CD14-positive monocyte (primary cell): Measurements from ENCODE around the gene TSGA10IP. TPM values are rescaled to one million over a fixed set of nuclear protein-coding genes. Genes with fewer than 3 reads are reported as not detected.

Experiments
- DNase-seq, 3 donors: peaks; one replicate each; pipeline ENCODE4 v3.0.0-alpha.2; 2011 to 2022
- H2AFZ ChIP-seq: 2 replicates; pipeline ENCODE4 v1.6.0; 2012; ENCODE audit warnings: mild to moderate bottlenecking, low read depth, low read length, inconsistent platforms; ENCODE audit not compliant: insufficient read depth, poor library complexity, severe bottlenecking
- H3K27ac ChIP-seq, 2 donors: 1 replicate in 1 of 2; 2 replicates in 1 of 2; pipeline ENCODE4 v1.5.1; 2012 to 2013; ENCODE audit warnings: low read length in 2 of 2, control low read depth in 1 of 2, inconsistent platforms in 1 of 2, low read depth in 1 of 2, mild to moderate bottlenecking in 1 of 2
- H3K27me3 ChIP-seq, 2 donors: one replicate each; pipeline versions ENCODE4 v1.6.0 to v1.6.1; 2011 to 2013; ENCODE audit warnings: low read length in 2 of 2; ENCODE audit not compliant: control insufficient read depth in 2 of 2, insufficient read depth in 2 of 2
- H3K36me3 ChIP-seq, 2 donors: replicated peaks in 1 of 2; 1 replicate in 1 of 2; 2 replicates in 1 of 2; pipeline versions ENCODE4 v1.5.1 to v1.6.1; 2012 to 2013; ENCODE audit warnings: low read length in 2 of 2, control low read depth in 1 of 2, inconsistent platforms in 1 of 2, mild to moderate bottlenecking in 1 of 2; ENCODE audit not compliant: insufficient read depth in 2 of 2, control insufficient read depth in 1 of 2
- H3K4me1 ChIP-seq, 2 donors: 1 replicate in 1 of 2; 2 replicates in 1 of 2; pipeline versions ENCODE4 v1.5.1 to v1.6.1; 2012 to 2013; ENCODE audit warnings: low read length in 2 of 2, control low read depth in 1 of 2, inconsistent platforms in 1 of 2, mild to moderate bottlenecking in 1 of 2, moderate library complexity in 1 of 2; ENCODE audit not compliant: insufficient read depth in 2 of 2, control insufficient read depth in 1 of 2
- H3K4me2 ChIP-seq: replicated peaks from 2 replicates; pipeline ENCODE3; 2012; ENCODE audit warnings: low read length, moderate library complexity, mild to moderate bottlenecking; ENCODE audit not compliant: poor library complexity, severe bottlenecking; ENCODE audit errors: extremely low read depth
- H3K4me3 ChIP-seq, 3 experiments: fragments of 200-600 bp in 1 of 3; sonication (generic) in 1 of 3; replicated peaks in 1 of 3; 1 replicate in 2 of 3; 2 replicates in 1 of 3; pipeline ENCODE4 v1.5.1; 2011 to 2013; ENCODE audit warnings: low read length in 3 of 3, mild to moderate bottlenecking in 3 of 3, control low read depth in 2 of 3, low read depth in 2 of 3, inconsistent platforms in 1 of 3, moderate library complexity in 1 of 3
- H3K79me2 ChIP-seq: 2 replicates; pipeline ENCODE4 v1.6.0; 2012; ENCODE audit warnings: mild to moderate bottlenecking, control low read depth, inconsistent platforms, low read length, moderate library complexity; ENCODE audit not compliant: insufficient read depth
- H3K9ac ChIP-seq: 2 replicates; pipeline ENCODE4 v1.6.0; 2017; ENCODE audit warnings: low read length, mild to moderate bottlenecking; ENCODE audit not compliant: insufficient read depth, poor library complexity, severe bottlenecking
- H3K9me3 ChIP-seq, 2 donors: replicated peaks in 1 of 2; 1 replicate in 1 of 2; 2 replicates in 1 of 2; pipeline versions ENCODE4 v1.5.1 to v1.6.1; 2012 to 2013; ENCODE audit warnings: low read length in 2 of 2, control low read depth in 1 of 2; ENCODE audit not compliant: control insufficient read depth in 1 of 2, insufficient read depth in 1 of 2
- H4K20me1 ChIP-seq: 2 replicates; pipeline ENCODE4 v1.6.0; 2012; ENCODE audit warnings: mild to moderate bottlenecking, low read length, control low read depth, moderate library complexity; ENCODE audit not compliant: insufficient read depth
- H3K27ac Mint-ChIP-seq, 7 donors: one replicate each; pipeline ENCODE4 v1.8.0; 2020; ENCODE audit warnings: mild to moderate bottlenecking in 7 of 7, mixed read lengths in 7 of 7, moderate library complexity in 6 of 7, inconsistent platforms in 2 of 7
- H3K27me3 Mint-ChIP-seq, 3 donors: one replicate each; pipeline ENCODE4 v1.8.0; 2021 to 2022; ENCODE audit warnings: low read depth in 3 of 3, mild to moderate bottlenecking in 3 of 3, mixed read lengths in 3 of 3, moderate library complexity in 3 of 3, inconsistent platforms in 1 of 3
- H3K36me3 Mint-ChIP-seq, 2 donors: one replicate each; pipeline ENCODE4 v1.8.0; 2020; ENCODE audit warnings: mixed read lengths in 2 of 2, inconsistent platforms in 1 of 2, mild to moderate bottlenecking in 1 of 2
- H3K4me1 Mint-ChIP-seq: one replicate; pipeline ENCODE4 v1.8.0; 2020; ENCODE audit warnings: mild to moderate bottlenecking, mixed read lengths
- H3K4me3 Mint-ChIP-seq, 2 donors: one replicate each; pipeline ENCODE4 v1.8.0; 2020; ENCODE audit warnings: mild to moderate bottlenecking in 2 of 2, mixed read lengths in 2 of 2, moderate library complexity in 1 of 2
- H3K9me3 Mint-ChIP-seq, 7 donors: one replicate each; pipeline ENCODE4 v1.8.0; 2020 to 2022; ENCODE audit warnings: mixed read lengths in 7 of 7, mild to moderate bottlenecking in 6 of 7, moderate library complexity in 6 of 7, inconsistent platforms in 2 of 7
- CTCF ChIP-seq: fragments of 200-600 bp; IDR thresholded peaks from one replicate; pipeline ENCODE4 v1.8.0; 2022; ENCODE audit warnings: antibody characterized with exemption, mild to moderate bottlenecking
- WGBS: methylation state at CpG from one replicate; pipeline ENCODE4 v1.1.5; 2013; ENCODE audit warnings: missing lambda C conversion rate; ENCODE audit not compliant: insufficient coverage; 5-methylcytosine and 5-hydroxymethylcytosine counted together
- intact Hi-C, 2 donors: fragments of 100-400 bp; cut with micrococcal nuclease; formaldehyde crosslinking; loops; one replicate each; pipeline versions ENCODE4 v1.15.0 to v1.15.1; 2023
- polyA plus RNA-seq, 3 donors: library from polyadenylated mRNA; depleted of rRNA in 1 of 3; unstranded in 2 of 3; stranded (reverse) in 1 of 3; fragments of 300-500 nt in 2 of 3; fragments of >200 nt in 1 of 3; fragmentation: Illumina TruSeq in 2 of 3; gene quantifications; 1 replicate in 2 of 3; 2 replicates in 1 of 3; pipeline ENCODE4 v1.2.3, GENCODE V29; 2012 to 2021

TSGA10IP gene
- polyA plus RNA-seq, 3 donors, result 0.67 to 0.71 TPM; not detected in 1

GRCh38 chr11:65981972-65982823, 36.9 kb downstream of the TSGA10IP start:
- Histone ChIP-seq H3K4me3 (no peak overlapping the region), H3K36me3 (peaks cover 24 to 31% of the 10 kb centered on the region in 2 donors), H2AFZ (no peak overlapping the region), H3K9me3 (no peaks in the 10 kb centered on the region), H3K79me2 (no peaks in the 10 kb centered on the region), H3K27me3 (no peaks in the 10 kb centered on the region), H3K27ac (no peak overlapping the region), H3K4me2 (no peak overlapping the region), H3K9ac (no peak overlapping the region), H3K4me1 (peaks cover 15 to 17% of the 10 kb centered on the region in 2 donors), H4K20me1 (no peaks in the 10 kb centered on the region)
- TF ChIP-seq CTCF, result no peak
- no peak for DNase-seq
- Mint-ChIP-seq H3K36me3 (peaks cover 23 to 35% of the 10 kb centered on the region in 2 donors), H3K27ac (peak overlapping the region in 1 of 7 donors; percentile 48), H3K9me3 (no peaks in the 10 kb centered on the region), H3K4me1 (peaks cover 7% of the 10 kb centered on the region), H3K4me3 (no peak overlapping the region), H3K27me3 (peaks cover 0 to 4% (median 0%) of the 10 kb centered on the region in 3 donors)
- intact Hi-C loops, result no loop called here
- 90% methylated on average over 12 of the region's 16 CpGs for WGBS

- H3K79me2 ChIP-seq, result no peaks in the 10 kb centered on the region
- H3K4me3 ChIP-seq, result no peak overlapping the region
- Mint-ChIP-seq H3K27me3 (peaks cover 0 to 4% (median 0%) of the 10 kb centered on the region in 3 donors), H3K4me1 (peaks cover 8% of the 10 kb centered on the region), H3K4me3 (no peak overlapping the region), H3K36me3 (peaks cover 18 to 28% of the 10 kb centered on the region in 2 donors), H3K9me3 (no peaks in the 10 kb centered on the region), H3K27ac (peak overlapping the region in 1 of 7 donors; percentile 48)
- H3K9ac ChIP-seq, result no peak overlapping the region
- intact Hi-C loops, result no loop called here
- TF ChIP-seq CTCF, result no peak
- peaks cover 16 to 20% of the 10 kb centered on the region in 2 donors for H3K4me1 ChIP-seq
- H2AFZ ChIP-seq, result no peak overlapping the region
- whole genome bisulfite sequencing, result 95% methylated on average over 6 of the region's 22 CpGs
- H3K36me3 ChIP-seq, result peaks cover 16 to 23% of the 10 kb centered on the region in 2 donors
- no peak overlapping the region for H3K4me2 ChIP-seq
- H3K27me3 ChIP-seq, result no peaks in the 10 kb centered on the region
- H3K9me3 ChIP-seq, result no peaks in the 10 kb centered on the region
- H3K27ac ChIP-seq, result no peak overlapping the region
- no peaks in the 10 kb centered on the region for H4K20me1 ChIP-seq
- no peak for DNase-seq
Measured at GRCh38 chr11:65982824-65983588, 37.7 kb downstream of the TSGA10IP start.
